Islet precursor cell (in vitro differentiated cells): Measurements from ENCODE around the gene ST3GAL5.
"Not testable (repeated sequence)": the region's sequence is repeated elsewhere in the genome, so short reads cannot be mapped to it uniquely, and the experiment has no call there.

Experiments used
- DNase-seq: peaks from one replicate; pipeline ENCODE4 v3.0.0-alpha.2; 2018

Gene ST3GAL5

GRCh38 chr2:85830645-85831044 lies 58.1 kb downstream of the ST3GAL5 start:
- no peak for DNase-seq

- not testable (repeated sequence) for DNase-seq
Measured at GRCh38 chr2:85829394-85829793, 59.4 kb downstream of the ST3GAL5 start.

GRCh38 chr2:85828725-85829124 lies 60.1 kb downstream of the ST3GAL5 start:
- DNase-seq: no peak

GRCh38 chr2:85827879-85828569 lies 60.8 kb downstream of the ST3GAL5 start:
- DNase-seq: no peak

DNA sequence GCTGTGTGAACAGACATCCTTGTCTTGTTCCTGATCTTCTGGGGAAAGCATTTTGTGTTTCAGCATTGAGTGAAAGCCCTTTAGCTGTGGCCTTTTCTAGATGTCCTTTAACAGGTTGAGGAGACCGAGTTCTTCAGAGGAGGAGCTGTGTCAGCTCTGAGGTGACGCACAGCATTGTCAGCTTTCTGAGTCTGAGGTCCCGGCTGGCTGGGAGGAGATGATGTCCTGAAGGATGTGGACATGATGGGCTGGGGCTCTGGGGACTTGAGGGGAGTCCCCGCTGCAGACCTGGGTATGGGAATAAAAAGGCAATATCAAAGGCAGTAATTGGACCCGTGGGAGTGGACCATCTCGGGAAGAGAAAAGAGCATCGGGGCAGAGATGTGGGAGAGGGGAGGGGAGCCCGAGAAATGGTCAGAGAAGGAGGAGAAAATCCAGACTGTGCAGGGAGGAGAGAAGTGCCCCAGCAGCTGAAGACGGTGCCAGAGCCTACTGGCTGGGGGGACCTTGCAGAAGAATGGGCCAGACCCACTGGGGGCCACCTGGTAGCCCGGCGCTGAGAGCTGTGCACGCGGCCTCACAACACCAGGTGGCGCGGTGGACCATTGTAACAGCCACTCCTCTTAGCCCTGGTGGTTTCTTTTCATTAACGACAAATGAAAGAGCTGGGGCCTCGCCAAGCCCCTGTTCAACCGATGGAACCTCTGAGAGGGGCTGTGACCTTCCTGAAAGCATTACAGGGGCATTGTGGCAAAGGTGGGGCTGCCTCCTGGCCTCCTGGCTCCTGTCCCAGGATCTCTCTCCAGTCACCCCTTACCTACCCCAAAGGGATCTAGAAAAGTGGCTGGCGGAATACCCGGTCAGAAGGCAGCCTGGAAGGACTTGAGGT lies 61.6 kb downstream of the ST3GAL5 start:
- DNase-seq: peak; percentile 85

DNA sequence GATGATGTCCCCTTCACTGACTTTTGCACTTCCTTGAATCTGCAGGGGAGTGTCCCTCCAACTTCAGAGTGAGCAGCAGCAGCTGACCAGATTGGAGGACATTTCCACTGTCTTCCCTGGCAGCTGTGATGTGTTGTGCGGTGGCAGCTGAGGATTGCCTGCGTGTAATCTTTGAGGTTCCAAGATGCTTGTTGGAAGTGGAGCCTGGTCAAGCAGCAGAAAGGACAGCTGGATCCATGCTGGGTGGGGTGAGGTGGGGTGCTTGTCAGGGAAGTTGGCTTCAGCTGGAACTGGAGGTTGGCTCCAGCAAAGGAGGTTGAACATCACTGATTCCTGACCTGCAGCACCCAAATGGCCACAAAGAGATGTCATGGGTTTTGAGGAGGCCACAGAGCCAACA lies 64.8 kb downstream of the ST3GAL5 start:
- DNase-seq: no peak

DNA sequence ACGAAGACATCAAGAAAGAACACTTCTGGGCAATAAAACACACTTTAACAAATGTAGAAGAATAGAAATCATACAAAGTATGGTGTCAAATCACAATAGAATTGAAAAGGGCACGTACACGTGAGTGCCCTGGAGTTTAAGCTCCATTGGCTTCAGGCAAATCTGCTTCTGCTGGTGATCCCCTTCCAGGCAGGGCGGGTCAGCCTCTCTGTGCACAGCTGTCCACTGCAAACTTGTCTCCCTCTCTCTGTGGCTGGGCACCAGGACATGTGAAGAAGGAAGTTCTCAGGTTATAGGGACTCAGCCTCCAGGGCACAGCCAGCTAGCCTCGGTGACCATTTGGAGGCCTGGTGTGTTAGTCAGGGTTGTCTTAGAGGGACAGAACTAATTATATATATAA lies 66.0 kb downstream of the ST3GAL5 start:
- no peak for DNase-seq

- DNase-seq: no peak
Measured at GRCh38 chr2:85819811-85820510, 68.8 kb downstream of the ST3GAL5 start.

GRCh38 chr2:85814802-85815550 lies 73.8 kb downstream of the ST3GAL5 start:
- no peak for DNase-seq

DNA sequence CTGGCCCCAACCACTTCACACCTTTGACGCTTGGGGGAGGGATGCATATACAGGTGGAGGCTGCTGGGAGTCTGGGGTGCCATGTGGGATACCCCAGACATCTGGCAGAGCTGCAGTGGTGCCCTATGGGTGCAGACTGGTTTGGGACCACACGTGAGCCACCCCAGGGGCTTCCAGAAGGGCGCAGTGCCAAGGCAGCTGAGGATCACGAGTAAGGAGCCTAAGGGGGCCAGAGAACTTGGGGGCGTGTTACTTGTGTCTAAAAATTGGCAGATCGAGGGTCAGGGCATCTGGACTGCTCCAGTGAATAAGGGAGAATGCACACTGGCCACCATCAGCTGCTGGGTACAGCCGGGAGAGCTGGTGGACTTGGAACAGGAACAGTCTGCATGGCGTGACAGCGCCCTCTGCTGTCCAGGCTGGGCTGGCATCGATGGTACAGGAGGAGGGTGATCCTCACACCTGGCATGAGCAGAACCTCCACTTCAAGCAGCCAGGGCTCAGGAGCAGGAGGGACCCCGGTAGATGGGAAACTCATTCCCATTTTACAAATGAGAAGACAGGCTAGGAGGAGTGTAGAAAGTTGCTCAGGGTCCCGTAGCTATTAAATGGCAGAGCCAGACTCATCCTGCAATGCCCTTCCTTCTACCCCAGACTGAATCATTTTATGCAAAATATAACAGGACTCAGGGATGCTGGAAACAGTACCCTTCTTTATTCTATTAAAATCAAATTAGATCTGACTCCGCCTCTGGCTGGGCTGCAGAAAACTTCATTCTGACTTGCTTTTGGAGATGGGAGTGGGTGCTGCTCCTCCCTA lies 74.6 kb downstream of the ST3GAL5 start:
- peak; percentile 93 for DNase-seq

- no peak for DNase-seq
Measured at GRCh38 chr2:85813211-85813981, 75.4 kb downstream of the ST3GAL5 start.

DNA sequence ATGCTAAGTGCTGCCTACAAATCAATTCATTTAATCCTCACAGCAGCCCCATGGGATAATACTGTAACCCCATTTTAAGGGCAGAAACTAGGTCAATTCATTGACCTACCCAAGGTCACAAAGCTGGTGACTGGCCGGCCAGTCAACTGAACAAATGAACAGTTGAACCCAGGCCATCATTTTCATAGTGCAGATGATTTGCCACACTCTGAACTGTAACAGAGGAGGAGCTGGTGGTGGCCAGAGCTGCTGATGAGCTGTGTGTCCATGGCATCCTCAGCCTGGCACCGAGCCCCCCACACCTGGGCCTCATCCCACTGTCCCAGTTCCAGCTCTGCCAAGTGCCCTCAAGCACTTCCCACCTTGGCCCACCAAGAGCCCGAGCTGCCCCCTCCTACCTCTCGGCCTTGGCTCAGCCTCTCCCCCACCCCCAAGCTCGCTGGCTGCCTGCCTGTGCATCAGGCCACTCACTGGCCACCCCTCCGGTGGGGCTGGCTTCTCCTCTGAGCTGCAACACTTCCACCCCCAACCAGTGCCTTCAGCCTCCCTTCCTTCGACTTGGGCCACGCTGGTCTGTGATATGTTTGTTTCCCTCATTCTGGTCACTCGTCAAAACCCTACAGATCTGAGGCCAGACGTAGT lies 76.6 kb downstream of the ST3GAL5 start:
- no peak for DNase-seq

DNA sequence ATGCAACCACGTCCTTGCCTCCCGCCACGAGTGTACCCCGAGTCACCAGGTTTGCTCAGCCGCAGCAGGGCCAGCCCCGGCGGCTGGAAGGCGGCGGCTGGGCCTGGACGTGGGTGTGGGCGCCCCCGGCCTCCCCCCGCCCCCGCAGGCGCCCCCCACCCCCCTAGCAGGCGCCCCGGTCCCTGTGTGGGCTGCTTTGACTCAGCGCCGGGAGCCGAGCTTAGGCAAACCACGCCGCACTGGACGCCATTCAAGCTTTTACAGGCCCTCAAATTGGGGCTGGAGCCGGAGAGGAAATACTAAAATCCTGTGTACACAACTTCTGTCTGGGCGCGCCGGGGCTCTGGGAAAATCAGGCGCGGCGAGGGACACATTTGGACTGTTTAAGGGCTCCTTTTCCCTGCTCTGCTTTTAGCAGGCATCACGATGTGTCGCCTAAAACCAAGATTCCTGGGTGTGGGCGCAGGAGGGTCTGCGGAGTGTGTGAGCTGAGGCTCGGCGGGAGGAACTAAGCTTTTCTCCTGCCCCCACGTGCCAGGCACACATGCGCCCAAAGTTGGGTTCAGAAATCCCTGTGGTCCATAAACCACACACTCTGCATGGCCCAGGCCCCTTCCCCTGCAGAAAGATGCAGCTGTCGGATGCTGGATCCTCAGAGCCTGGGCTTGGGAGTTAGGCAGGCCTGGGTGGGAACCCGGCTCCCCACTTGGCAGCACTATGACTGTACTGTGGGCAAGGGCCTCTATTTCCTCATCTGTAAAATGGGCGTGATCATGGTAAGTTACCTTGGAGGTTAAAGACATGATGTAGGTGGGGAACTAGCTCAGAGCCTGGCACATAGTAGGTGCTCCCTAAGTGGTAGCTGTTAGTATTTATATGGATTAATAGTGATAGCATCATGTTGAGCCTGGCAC lies 77.4 kb downstream of the ST3GAL5 start:
- no peak for DNase-seq

GRCh38 chr2:85810371-85811179 lies 78.2 kb downstream of the ST3GAL5 start:
- DNase-seq: peak; percentile 54

DNA sequence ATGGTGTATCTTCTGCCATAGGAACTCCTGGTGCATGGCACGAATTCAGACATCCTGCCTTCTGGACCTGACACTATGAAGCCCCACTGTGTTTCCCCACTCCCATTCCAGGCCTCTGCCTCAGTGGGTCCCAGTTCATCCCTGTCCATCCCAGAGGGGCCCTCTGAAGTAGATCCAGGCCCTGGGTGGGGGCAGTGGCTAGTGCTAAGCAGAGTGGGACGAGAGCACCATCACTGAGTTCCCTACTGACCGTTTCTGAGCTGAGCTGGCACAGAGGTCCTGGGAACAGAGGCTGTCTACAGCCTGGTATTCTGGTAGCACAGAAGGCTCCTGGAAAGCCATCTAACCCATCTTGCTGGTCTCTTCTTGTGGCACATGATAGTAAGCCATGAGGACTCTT lies 81.0 kb downstream of the ST3GAL5 start:
- DNase-seq: no peak

DNA sequence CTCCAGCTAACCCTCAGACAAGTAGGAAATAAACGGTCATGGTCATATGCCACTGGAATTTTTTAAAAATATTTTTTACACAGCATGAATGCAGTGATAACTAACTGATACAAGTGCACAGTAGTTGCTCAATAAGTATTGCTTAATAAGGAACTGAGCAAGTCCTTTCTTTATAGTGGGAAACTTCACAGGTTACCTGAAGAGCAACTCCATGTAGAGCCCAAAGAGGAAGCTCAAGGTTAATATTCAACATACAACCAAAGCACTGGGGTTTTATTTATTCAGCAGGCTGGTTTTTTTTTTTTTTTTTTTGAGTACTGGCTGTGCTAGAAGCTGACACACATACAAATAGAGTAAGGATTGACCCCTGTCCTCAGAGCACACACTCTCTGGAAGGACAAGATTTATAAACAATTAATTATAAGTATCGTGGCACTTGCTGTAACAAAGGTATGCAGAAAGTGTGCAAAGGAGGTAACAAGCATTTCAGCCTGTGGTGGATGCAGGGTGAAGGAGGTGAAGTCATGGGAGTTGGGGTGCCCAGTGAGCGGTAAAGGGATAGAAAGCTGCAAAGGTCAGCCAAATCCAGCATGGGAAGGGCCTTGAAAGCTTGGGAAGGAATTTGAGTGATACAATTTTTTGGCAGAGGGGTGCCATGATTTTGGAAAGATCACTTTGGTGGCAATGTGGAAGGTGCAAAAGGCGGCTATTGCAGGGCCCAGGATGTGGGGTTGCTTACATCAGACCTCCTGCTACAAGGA lies 82.3 kb downstream of the ST3GAL5 start:
- DNase-seq: no peak

DNA sequence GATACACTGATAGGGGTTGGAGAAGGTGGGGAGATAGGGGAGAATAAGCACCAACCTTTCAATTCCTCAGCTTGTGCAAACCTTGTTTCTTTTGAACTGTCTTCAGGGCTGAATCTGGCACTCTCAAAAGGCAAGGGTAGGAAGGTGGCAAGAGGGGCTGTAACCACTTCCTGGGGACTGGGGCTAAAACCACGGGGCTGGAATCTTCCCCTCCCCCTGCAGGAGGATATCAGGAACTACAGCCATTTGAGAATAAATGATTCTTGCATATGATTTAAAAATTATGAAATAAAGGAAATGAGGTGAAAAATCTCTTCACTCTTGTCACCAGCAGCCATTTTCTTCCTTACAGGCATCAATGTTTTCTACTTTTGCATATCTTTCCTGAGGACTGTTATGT lies 84.2 kb downstream of the ST3GAL5 start:
- peak; percentile 55 for DNase-seq
